Esophagus muscularis mucosa (tissue), 4 donors: ENCODE data around the gene GDF15. TPM values are rescaled to one million over a fixed set of nuclear protein-coding genes. Genes with fewer than 3 reads are reported as not detected.
"Not testable (repeated sequence)": the region's sequence is repeated elsewhere in the genome, so short reads cannot be mapped to it uniquely, and the experiment has no call there.

Experiments used
- DNase-seq: peaks from one replicate; pipeline ENCODE4 v3.0.0-alpha.2; 2017; ENCODE audit errors: extremely low spot score
- H3K27ac ChIP-seq, 4 donors: fragments of 200-600 bp; sonication (generic); replicated peaks in 1 of 4; 1 replicate in 3 of 4; 2 replicates in 1 of 4; pipeline ENCODE4 v1.5.1; 2016 to 2019; ENCODE audit warnings: mild to moderate bottlenecking in 1 of 4
- H3K27me3 ChIP-seq, 4 donors: fragments of 200-600 bp; sonication (generic); one replicate each; pipeline versions ENCODE4 v1.5.1 to v1.6.0; 2016 to 2019
- H3K36me3 ChIP-seq, 4 donors: fragments of 200-600 bp; sonication (generic); one replicate each; pipeline ENCODE4 v1.5.1; 2016 to 2019
- H3K4me1 ChIP-seq, 4 donors: fragments of 200-600 bp; sonication (generic); one replicate each; pipeline ENCODE4 v1.5.1; 2016 to 2019
- H3K4me3 ChIP-seq, 4 donors: fragments of 200-600 bp; sonication (generic); 1 replicate in 2 of 4; 2 replicates in 2 of 4; pipeline ENCODE4 v1.5.1; 2016 to 2019; ENCODE audit warnings: mild to moderate bottlenecking in 4 of 4, moderate library complexity in 1 of 4
- H3K9me3 ChIP-seq, 4 donors: fragments of 200-600 bp; sonication (generic); 1 replicate in 3 of 4; 2 replicates in 1 of 4; pipeline ENCODE4 v1.5.1; 2016 to 2019
- CTCF ChIP-seq, 3 experiments: fragments of 200-600 bp in 2 of 3; fragments of 450-650 bp in 1 of 3; sonication (generic) in 2 of 3; IDR thresholded peaks; one replicate each; pipeline ENCODE4 v1.5.1; 2017 to 2019; ENCODE audit warnings: antibody characterized with exemption in 3 of 3, mild to moderate bottlenecking in 2 of 3, moderate library complexity in 1 of 3
- EP300 ChIP-seq: sonication (generic); formaldehyde crosslinking; IDR thresholded peaks from one replicate; pipeline ENCODE4 v1.6.1; 2017; ENCODE audit warnings: antibody characterized with exemption
- POLR2A ChIP-seq: fragments of 450-650 bp; IDR thresholded peaks from one replicate; pipeline ENCODE4 v1.6.1; 2017; ENCODE audit warnings: antibody characterized with exemption, moderate library complexity, mild to moderate bottlenecking, low read depth
- POLR2AphosphoS5 ChIP-seq, 2 donors: sonication (generic); formaldehyde crosslinking; IDR thresholded peaks; one replicate each; pipeline ENCODE4 v1.6.1; 2017; ENCODE audit warnings: antibody characterized with exemption in 2 of 2
- WGBS: methylation state at CpG from one replicate; pipeline ENCODE4 v1.1.5; 2018; 5-methylcytosine and 5-hydroxymethylcytosine counted together
- intact Hi-C: fragments of 100-400 bp; cut with DNase I; formaldehyde crosslinking; loops from one replicate; pipeline ENCODE4 v1.15.1; 2023
- total RNA-seq, 4 donors: library from RNA; depleted of rRNA; stranded (reverse); fragments of >200 nt; gene quantifications; one replicate each; pipeline versions ENCODE4 v1.1.0 to v1.2.1, GENCODE V29; 2016

The GDF15 gene
- total RNA-seq, 4 donors from 2014 or later = 1.6 to 5.6 (median 3.8) TPM

GRCh38 chr19:18373407-18373891 is 12.5 kb upstream of the GDF15 start:
- H3K36me3 ChIP-seq = no peaks in the 10 kb centered on the region
- no peaks in the 10 kb centered on the region for H3K9me3 ChIP-seq
- peak overlapping the region; percentile 60 to 77 (median 72) for H3K27ac ChIP-seq
- no peak overlapping the region for H3K4me3 ChIP-seq
- DNase-seq = no peak
- WGBS = 66% methylated on average over 4 of the region's 4 CpGs
- no peak for TF ChIP-seq POLR2AphosphoS5 (IDR thresholded peaks at IDR 0.05)
- TF ChIP-seq POLR2A = no peak
- no peak for TF ChIP-seq EP300
- intact Hi-C loops = no loop called here
- no peaks in the 10 kb centered on the region for H3K27me3 ChIP-seq
- H3K4me1 ChIP-seq = peaks cover 17 to 25% (median 24%) of the 10 kb centered on the region in 4 donors

- no peaks in the 10 kb centered on the region for H3K27me3 ChIP-seq
- H3K9me3 ChIP-seq = no peaks in the 10 kb centered on the region
- peak overlapping the region in 1 of 4 donors; percentile 6 for H3K4me3 ChIP-seq
- WGBS = 38% methylated on average over 14 of the region's 17 CpGs
- peak; percentile 99 for DNase-seq
- intact Hi-C loops = no loop called here
- TF ChIP-seq POLR2A (no peak), EP300 (no peak), CTCF (IDR thresholded peaks at IDR 0.05) (no peak), POLR2AphosphoS5 (IDR thresholded peaks at IDR 0.05) (peak; percentile 65 to 85)
- H3K27ac ChIP-seq = peak overlapping the region; percentile 60 to 77 (median 72)
- H3K4me1 ChIP-seq = peaks cover 17 to 27% (median 24%) of the 10 kb centered on the region in 4 donors
- H3K36me3 ChIP-seq = no peaks in the 10 kb centered on the region
Observed at GRCh38 chr19:18373892-18374629, 11.9 kb upstream of the GDF15 start.

DNA sequence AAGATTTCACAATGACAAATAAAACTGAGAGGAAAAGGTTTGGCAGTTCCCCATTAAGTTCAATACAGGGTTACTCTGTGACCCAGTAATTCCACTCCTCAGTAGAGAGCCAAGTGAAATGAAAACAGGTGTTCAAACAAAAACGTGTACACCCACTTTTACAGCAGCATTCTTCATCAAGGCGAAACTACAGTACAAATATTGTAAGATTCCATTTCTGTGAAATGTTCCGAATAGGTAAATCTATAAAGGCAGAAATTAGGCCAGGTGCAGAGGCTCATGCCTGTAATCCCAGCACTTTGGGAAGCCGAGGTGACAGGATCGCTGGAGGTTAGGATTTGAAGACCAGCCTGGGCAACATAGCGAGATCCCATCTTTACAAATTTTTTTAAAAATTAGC is 8.9 kb upstream of the GDF15 start:
- intact Hi-C loops = no loop called here
- TF ChIP-seq EP300 = no peak
- no peak for TF ChIP-seq CTCF (IDR thresholded peaks at IDR 0.05)
- no peak for TF ChIP-seq POLR2AphosphoS5 (IDR thresholded peaks at IDR 0.05)
- H3K36me3 ChIP-seq = no peaks in the 10 kb centered on the region
- H3K9me3 ChIP-seq = no peaks in the 10 kb centered on the region
- H3K4me1 ChIP-seq = peaks cover 26 to 43% (median 38%) of the 10 kb centered on the region in 4 donors
- H3K27ac ChIP-seq = peak overlapping the region in 1 of 4 donors; percentile 11
- H3K27me3 ChIP-seq = peaks cover 0 to under 1% (median 0%) of the 10 kb centered on the region in 4 donors
- H3K4me3 ChIP-seq = no peak overlapping the region
- DNase-seq = no peak
- WGBS = 84% methylated on average over 6 of the region's 6 CpGs

DNA sequence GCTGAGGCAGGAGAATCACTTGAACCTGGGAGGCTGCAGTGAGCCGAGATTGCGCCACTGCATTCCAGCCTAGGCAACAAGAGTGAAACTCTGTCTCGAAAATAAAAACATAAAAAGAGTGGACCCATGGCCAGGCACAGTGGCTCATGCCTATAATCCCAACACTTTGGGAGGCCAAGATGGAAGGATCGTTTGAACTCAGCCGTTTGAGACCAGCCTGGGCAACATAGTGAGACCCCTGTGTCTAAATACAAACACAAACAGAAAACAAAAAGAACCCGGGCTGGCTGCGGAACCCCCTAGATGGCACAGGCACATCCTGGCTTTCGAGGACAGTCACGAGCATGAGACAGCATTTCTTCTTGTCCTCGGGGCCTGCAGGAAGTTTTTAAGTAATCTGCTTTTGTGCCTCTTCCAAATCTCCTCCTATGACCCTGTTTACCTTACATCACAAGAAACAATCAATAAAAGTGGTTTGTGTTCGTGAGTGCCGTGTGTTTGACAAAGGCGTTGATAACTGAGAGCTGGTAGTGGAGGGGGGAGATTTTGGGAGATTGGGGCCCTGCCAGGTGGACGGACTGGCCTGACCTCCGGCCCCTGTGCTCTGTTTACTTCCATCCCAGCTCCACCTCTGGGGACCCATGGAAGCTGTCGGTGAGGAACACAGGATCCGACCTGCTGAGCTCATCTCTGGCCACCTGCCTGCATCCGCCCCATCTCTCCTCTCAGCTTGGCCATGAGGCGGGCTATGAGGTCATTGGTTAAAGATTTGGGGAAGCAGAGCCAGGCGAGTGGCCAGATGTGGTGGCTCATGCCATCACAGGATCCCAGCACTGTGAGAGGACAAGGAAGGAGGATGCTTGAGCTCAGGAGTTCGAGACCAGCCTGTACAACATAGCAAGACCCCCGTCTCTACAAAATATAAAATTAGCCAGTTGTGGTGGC is 5.9 kb upstream of the GDF15 start:
- peak; percentile 97 for DNase-seq
- H3K27me3 ChIP-seq = peaks cover 0 to 25% (median 0%) of the 10 kb centered on the region in 4 donors
- intact Hi-C loops = no loop called here
- no peaks in the 10 kb centered on the region for H3K9me3 ChIP-seq
- H3K36me3 ChIP-seq = no peaks in the 10 kb centered on the region
- H3K27ac ChIP-seq = peak overlapping the region; percentile 70 to 75 (median 71)
- H3K4me3 ChIP-seq = no peak overlapping the region
- 39% methylated on average over 21 of the region's 22 CpGs for whole genome bisulfite sequencing
- no peak for TF ChIP-seq CTCF (IDR thresholded peaks at IDR 0.05)
- TF ChIP-seq POLR2A = no peak
- peak; percentile 31 to 83 for TF ChIP-seq POLR2AphosphoS5 (IDR thresholded peaks at IDR 0.05)
- no peak for TF ChIP-seq EP300
- H3K4me1 ChIP-seq = peaks cover 9 to 25% (median 18%) of the 10 kb centered on the region in 4 donors

- peaks cover 11 to 24% (median 18%) of the 10 kb centered on the region in 4 donors for H3K4me1 ChIP-seq
- peaks cover 0 to 28% (median 0%) of the 10 kb centered on the region in 4 donors for H3K27me3 ChIP-seq
- intact Hi-C loops = no loop called here
- WGBS = 64% methylated on average over 3 of the region's 3 CpGs
- H3K27ac ChIP-seq = peak overlapping the region; percentile 70 to 75 (median 71)
- H3K36me3 ChIP-seq = no peaks in the 10 kb centered on the region
- DNase-seq = no peak
- no peak overlapping the region for H3K4me3 ChIP-seq
- H3K9me3 ChIP-seq = no peaks in the 10 kb centered on the region
- no peak for TF ChIP-seq CTCF (IDR thresholded peaks at IDR 0.05)
- TF ChIP-seq POLR2A = no peak
- no peak for TF ChIP-seq POLR2AphosphoS5 (IDR thresholded peaks at IDR 0.05)
- TF ChIP-seq EP300 = no peak
Observed at GRCh38 chr19:18380843-18381242, 5.1 kb upstream of the GDF15 start.

- Histone ChIP-seq H3K27me3 (peaks cover 0 to 37% (median 0%) of the 10 kb centered on the region in 4 donors), H3K4me1 (peaks cover 18 to 43% (median 41%) of the 10 kb centered on the region in 4 donors)
- H3K4me3 ChIP-seq, H3K36me3 ChIP-seq, H3K9me3 ChIP-seq, H3K27ac ChIP-seq, DNase-seq, intact Hi-C loops: not testable (repeated sequence)
- whole genome bisulfite sequencing = 85% methylated on average over 11 of the region's 11 CpGs
Observed at GRCh38 chr19:18383622-18384021, 2.3 kb upstream of the GDF15 start.
